Measurements from ENCODE around the gene PHF14. TPM values are rescaled to one million over a fixed set of nuclear protein-coding genes. Genes with fewer than 3 reads are reported as not detected.

The PHF14 gene
- total RNA-seq, 1 experiment from 2014 or later: 50.8 TPM

DNA sequence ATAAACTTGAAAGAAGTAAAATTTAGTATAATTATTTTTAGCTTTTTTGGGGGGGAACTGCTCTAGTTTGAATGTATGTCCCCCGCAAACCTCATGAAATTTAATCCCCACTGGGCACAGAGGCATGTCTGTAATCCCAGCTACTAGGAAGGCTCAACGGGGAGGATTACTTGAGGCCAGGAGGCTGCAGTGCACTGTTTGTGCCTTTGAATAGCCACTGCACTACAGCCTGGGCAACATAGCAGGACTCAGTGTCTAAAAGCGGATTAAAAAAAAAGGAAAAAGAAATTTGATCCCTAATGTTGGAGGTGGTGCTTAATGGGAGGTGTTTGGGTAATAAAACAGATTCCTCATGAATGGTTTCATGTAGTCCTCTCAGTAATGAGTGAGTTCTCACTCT is 43.1 kb upstream of the PHF14 start:
- Histone ChIP-seq H3T11ph (ENCODE audit: low read length) (no peak overlapping the region), H2AK5ac (ENCODE audit: insufficient read length, low read length) (no peak overlapping the region), H4K20me1 (ENCODE audit: control insufficient read depth, insufficient read depth, insufficient read length) (no peaks in the 10 kb centered on the region), H3K23me2 (ENCODE audit: insufficient read length, low read depth, low read length, poor library complexity, severe bottlenecking) (no peaks in the 10 kb centered on the region), H3K18ac (ENCODE audit: insufficient read length, low read depth, low read length) (no peak overlapping the region), H2BK20ac (ENCODE audit: low read depth, low read length, poor library complexity, severe bottlenecking) (no peak overlapping the region), H4K8ac (replicated peaks; ENCODE audit: insufficient read length, low read depth, low read length) (no peak overlapping the region), H2BK12ac (ENCODE audit: insufficient read length, low read depth, low read length) (no peak overlapping the region), H3K9ac (ENCODE audit: extremely low read depth, insufficient read length, low read length) (no peak overlapping the region), H3K56ac (ENCODE audit: insufficient read length, low read depth, low read length) (no peak overlapping the region), H3K79me2 (ENCODE audit: insufficient read depth, low read length) (0 out of 2 replicates have a peak, but pooled peaks cover under 1% of the 10 kb centered on the region), H2BK5ac (ENCODE audit: insufficient read length, low read length) (no peak overlapping the region), H3K9me3 (ENCODE audit: control insufficient read depth, low read depth, low read length) (no peaks in the 10 kb centered on the region), H2BK15ac (ENCODE audit: low read depth, low read length) (no peak overlapping the region), H3K14ac (ENCODE audit: insufficient read depth, low read length) (no peak overlapping the region), H4K91ac (ENCODE audit: insufficient read length, low read depth, low read length) (no peak overlapping the region), H3K23ac (ENCODE audit: insufficient read length, low read depth, low read length) (no peak overlapping the region), H3K79me1 (ENCODE audit: insufficient read depth, low read depth, low read length, poor library complexity, severe bottlenecking) (no peaks in the 10 kb centered on the region), H3K27ac (ENCODE audit: insufficient read length, low read depth, low read length) (peak overlapping the region; percentile 29), H3K27me3 (ENCODE audit: insufficient read depth, low read length) (no peaks in the 10 kb centered on the region), H3K4ac (ENCODE audit: low read depth, low read length) (no peak overlapping the region), H2AFZ (ENCODE audit: low read length) (no peak overlapping the region), H3K4me2 (ENCODE audit: insufficient read depth, insufficient read length, low read length) (no peak overlapping the region), H2BK120ac (ENCODE audit: low read depth, low read length, poor library complexity, severe bottlenecking) (no peak overlapping the region), H3K4me1 (ENCODE audit: insufficient read depth, low read length) (peaks cover 6% of the 10 kb centered on the region), H4K5ac (ENCODE audit: insufficient read length, low read depth, low read length) (no peak overlapping the region)
- H3K4me1 Mint-ChIP-seq: peaks cover 39 to 43% of the 10 kb centered on the region in 2 experiments
- peaks cover 10 to 33% (median 26%) of the 10 kb centered on the region in 3 experiments for H3K36me3 Mint-ChIP-seq (ENCODE audit: insufficient read depth in 1 of 3, low read depth in 3 of 3)
- H3K27ac Mint-ChIP-seq: peak overlapping the region; percentile 63 to 90 (median 81); a peak in 6 of 7 replicates
- DNase-seq: no peak
- H3K4me3 Mint-ChIP-seq: peak overlapping the region in 1 of 2 experiments; percentile 24; a peak in 2 of 5 replicates
- no CpG with 5 or more reads among the region's 3 CpGs for WGBS (ENCODE audit: extremely low coverage, insufficient read length, low lambda C conversion rate)
- no peaks in the 10 kb centered on the region for H3K27me3 Mint-ChIP-seq (ENCODE audit: low read depth)
- TF ChIP-seq, protein P1, sequence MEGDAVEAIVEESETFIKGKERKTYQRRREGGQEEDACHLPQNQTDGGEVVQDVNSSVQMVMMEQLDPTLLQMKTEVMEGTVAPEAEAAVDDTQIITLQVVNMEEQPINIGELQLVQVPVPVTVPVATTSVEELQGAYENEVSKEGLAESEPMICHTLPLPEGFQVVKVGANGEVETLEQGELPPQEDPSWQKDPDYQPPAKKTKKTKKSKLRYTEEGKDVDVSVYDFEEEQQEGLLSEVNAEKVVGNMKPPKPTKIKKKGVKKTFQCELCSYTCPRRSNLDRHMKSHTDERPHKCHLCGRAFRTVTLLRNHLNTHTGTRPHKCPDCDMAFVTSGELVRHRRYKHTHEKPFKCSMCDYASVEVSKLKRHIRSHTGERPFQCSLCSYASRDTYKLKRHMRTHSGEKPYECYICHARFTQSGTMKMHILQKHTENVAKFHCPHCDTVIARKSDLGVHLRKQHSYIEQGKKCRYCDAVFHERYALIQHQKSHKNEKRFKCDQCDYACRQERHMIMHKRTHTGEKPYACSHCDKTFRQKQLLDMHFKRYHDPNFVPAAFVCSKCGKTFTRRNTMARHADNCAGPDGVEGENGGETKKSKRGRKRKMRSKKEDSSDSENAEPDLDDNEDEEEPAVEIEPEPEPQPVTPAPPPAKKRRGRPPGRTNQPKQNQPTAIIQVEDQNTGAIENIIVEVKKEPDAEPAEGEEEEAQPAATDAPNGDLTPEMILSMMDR (conservative IDR thresholded peaks at IDR 0.05): no peak
- no peaks in the 10 kb centered on the region; a peak in 1 of 5 replicates for H3K9me3 Mint-ChIP-seq

Measured in H9 (cell line).